Cardiac fibroblast (primary cell): ENCODE results near the gene RAD18.

Experiments
- DNase-seq, 2 donors: peaks; one replicate each; pipeline versions ENCODE4 v3.0.0 to v3.0.0-alpha.2; 2010; ENCODE audit warnings: low read depth in 2 of 2
- H3K4me3 ChIP-seq, 2 donors: replicated peaks in 1 of 2; 1 replicate in 1 of 2; 2 replicates in 1 of 2; pipeline ENCODE4 v1.5.1; 2011; ENCODE audit warnings: low read depth in 2 of 2, low read length in 2 of 2, mild to moderate bottlenecking in 2 of 2, moderate library complexity in 1 of 2
- TF ChIP-seq, protein P1 (sequence below): IDR thresholded peaks from one replicate; pipeline ENCODE4 v1.5.1; 2011; ENCODE audit warnings: low read depth, mild to moderate bottlenecking, low read length, inconsistent platforms

The RAD18 gene

DNA sequence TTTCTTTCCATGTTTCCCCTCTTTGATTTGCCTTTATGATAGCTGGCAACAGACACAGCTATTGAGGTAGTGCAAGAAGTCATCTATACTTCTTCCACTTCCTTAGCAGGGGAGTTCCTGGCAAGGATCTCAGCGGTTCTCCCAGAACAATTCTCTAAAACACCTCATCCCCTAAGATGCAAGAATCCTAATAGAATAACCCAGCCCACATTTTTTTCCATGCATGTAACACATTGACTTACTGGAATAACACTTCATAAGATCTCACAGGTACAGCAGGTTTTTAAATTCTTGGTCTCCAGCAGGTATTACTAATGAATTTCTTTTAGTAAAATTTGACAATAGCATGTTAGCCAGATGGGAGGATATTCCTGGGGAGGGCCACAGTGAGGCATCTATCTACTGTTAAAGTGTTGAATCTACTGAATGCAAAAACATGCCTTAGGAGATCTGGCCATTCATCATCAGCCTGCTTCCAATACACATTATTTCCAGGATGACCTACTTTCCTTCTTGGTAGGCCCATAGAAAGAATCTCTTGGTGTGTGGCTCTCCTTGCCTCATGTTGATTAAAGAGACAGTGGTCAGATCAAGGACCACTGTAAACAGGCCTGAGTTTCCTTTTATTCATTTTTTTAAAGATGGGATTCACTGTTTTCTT is 78.5 kb downstream of the RAD18 start:
- peak in 1 of 2 donors; percentile 37 for DNase-seq
- H3K4me3 ChIP-seq: no peak overlapping the region
- TF ChIP-seq, protein P1, sequence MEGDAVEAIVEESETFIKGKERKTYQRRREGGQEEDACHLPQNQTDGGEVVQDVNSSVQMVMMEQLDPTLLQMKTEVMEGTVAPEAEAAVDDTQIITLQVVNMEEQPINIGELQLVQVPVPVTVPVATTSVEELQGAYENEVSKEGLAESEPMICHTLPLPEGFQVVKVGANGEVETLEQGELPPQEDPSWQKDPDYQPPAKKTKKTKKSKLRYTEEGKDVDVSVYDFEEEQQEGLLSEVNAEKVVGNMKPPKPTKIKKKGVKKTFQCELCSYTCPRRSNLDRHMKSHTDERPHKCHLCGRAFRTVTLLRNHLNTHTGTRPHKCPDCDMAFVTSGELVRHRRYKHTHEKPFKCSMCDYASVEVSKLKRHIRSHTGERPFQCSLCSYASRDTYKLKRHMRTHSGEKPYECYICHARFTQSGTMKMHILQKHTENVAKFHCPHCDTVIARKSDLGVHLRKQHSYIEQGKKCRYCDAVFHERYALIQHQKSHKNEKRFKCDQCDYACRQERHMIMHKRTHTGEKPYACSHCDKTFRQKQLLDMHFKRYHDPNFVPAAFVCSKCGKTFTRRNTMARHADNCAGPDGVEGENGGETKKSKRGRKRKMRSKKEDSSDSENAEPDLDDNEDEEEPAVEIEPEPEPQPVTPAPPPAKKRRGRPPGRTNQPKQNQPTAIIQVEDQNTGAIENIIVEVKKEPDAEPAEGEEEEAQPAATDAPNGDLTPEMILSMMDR: no peak

DNA sequence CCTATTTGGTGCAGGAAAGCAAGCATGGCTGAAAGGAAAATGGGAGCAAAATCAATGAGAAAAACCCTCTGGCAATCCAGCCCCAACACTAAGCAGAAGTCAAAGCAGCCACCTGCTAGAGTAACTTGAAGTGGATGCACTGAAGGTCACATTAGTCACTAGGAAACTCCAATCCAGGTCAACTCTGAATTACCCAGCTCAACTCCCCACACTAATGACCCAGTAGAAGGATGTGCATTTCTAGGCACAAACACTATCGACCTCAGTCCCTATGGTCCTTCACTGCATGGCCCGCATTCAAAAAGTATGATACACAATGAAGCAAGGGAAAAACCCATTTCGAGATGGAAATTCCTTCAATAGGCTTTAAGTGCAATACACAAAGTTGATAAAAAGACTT is 80.6 kb downstream of the RAD18 start:
- H3K4me3 ChIP-seq: no peak overlapping the region
- DNase-seq: no peak
- TF ChIP-seq, protein P1: no peak

DNA sequence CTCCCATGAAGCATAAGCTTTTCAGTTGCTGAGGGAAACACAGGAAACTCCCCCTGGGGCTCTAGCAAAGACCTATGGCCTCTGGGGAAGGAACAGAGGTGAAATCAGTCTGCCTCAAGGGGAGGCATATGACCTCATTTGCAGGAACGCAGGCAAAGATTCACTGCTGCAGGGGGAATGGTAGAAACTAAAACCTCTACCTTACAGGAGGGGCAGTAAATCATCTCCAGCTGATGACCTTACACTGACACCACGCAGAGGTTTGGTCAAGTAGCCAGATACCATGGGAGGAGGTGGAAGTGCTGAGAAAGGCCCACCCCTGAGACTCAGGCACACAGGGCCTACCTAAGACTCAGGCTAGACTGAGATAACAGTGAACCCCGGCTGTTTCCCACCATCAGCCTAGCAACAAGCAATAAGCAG is 81.1 kb downstream of the RAD18 start:
- TF ChIP-seq, protein P1: no peak
- H3K4me3 ChIP-seq: no peak overlapping the region
- no peak for DNase-seq

DNA sequence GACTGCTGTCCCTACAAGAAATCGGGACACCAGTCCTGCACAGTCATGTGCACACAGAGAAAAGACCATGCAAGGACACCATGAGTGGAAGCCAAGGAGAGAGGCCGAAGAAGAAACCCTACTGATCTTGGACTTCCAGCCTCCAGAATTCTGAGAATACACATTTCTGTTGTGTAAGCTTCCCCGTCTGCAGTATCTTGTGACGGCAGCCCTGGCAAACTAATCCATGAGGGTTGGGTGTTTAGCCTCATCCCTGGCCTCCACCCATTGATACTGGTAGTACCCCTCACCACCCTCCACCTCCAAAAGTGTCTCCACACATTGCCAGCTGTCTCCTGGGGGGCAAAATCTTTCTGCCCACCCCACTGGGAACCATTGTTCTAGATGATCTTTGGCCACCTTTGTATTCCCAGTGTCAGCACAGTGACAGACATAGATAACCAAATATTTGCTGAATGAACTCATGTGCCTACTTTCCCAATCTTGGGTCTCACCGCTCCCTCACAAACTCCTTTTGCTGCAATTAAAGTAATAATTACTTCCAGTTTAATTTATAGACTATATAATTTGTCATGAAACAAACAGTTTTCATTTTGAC is 83.8 kb downstream of the RAD18 start:
- TF ChIP-seq, protein P1: no peak
- DNase-seq: no peak
- H3K4me3 ChIP-seq: no peak overlapping the region

DNA sequence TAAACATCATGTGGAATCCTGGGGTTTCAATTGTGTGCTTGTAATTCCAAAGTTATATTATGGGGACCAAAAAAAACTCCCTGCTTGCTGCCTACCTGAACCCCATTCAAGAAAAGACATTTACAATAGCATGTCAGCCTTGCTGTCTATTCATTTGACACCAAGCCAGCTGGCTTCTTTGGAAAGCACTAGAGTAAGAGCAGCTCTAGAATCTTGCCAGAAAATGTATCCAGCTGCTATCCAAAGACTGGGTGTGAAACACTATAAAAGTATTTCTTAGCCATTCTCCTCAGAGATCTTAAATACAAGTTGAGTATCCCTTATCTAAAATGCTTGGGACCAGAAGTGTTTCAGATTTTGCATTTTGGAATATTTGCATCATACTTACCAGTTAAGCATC is 87.4 kb downstream of the RAD18 start:
- H3K4me3 ChIP-seq: no peak overlapping the region
- TF ChIP-seq, protein P1: no peak
- peak; percentile 52 to 73 for DNase-seq

DNA sequence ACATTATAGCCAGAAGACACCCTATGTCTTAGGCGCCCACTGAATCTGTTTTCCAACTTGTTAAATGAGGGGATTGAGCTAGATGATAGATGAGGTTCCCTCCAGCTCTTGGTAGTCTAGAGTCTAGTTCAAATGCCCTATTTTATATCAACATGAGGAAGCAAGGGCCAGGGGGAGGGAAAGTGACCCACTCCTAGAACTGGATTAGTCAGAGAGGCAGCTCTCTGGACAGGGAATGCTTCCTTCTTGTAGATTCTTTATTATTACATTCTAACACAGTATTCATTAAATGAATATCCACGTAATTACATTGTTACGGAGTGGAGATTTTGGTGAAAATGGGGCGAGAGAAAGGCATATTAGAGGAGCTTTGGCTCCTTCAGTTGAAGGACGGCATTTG is 89.5 kb downstream of the RAD18 start:
- no peak overlapping the region for H3K4me3 ChIP-seq
- no peak for DNase-seq
- TF ChIP-seq, protein P1: no peak
